Lower leg skin (tissue), 4 donors: ENCODE data around the gene SPC25. TPM values are rescaled to one million over a fixed set of nuclear protein-coding genes. Genes with fewer than 3 reads are reported as not detected.
"Not testable (repeated sequence)": the region's sequence is repeated elsewhere in the genome, so short reads cannot be mapped to it uniquely, and the experiment has no call there.

ENCODE experiments used
- DNase-seq, 2 donors: peaks; one replicate each; pipeline ENCODE4 v3.0.0-alpha.2; 2019; ENCODE audit warnings: low spot score in 2 of 2
- H3K4me3 ChIP-seq: fragments of 200-600 bp; sonication (generic); 2 replicates; pipeline ENCODE4 v1.5.1; 2017; ENCODE audit warnings: mild to moderate bottlenecking, low read depth; ENCODE audit not compliant: poor library complexity, severe bottlenecking
- POLR2A ChIP-seq, 2 donors: fragments of 450-650 bp; IDR thresholded peaks; one replicate each; pipeline ENCODE4 v1.6.1; 2016 to 2017; ENCODE audit warnings: antibody characterized with exemption in 2 of 2, mild to moderate bottlenecking in 1 of 2, moderate library complexity in 1 of 2
- WGBS, 2 donors: methylation state at CpG; one replicate each; pipeline ENCODE4 v1.1.5; 2018; 5-methylcytosine and 5-hydroxymethylcytosine counted together
- intact Hi-C: fragments of 100-400 bp; cut with DNase I; formaldehyde crosslinking; loops from one replicate; pipeline ENCODE4 v1.15.0; 2023; ENCODE audit warnings: low total_unique reads
- total RNA-seq, 4 donors: library from RNA; depleted of rRNA; stranded (reverse); fragments of >200 nt; gene quantifications; one replicate each; pipeline ENCODE4 v1.1.0, GENCODE V29; 2016
- TF ChIP-seq, protein P1 (sequence below), 3 donors: fragments of 450-650 bp; IDR thresholded peaks; one replicate each; pipeline ENCODE4 v1.5.1; 2016; ENCODE audit warnings: antibody characterized with exemption in 3 of 3, mild to moderate bottlenecking in 3 of 3, moderate library complexity in 2 of 3

SPC25 gene
- total RNA-seq, 4 donors from 2014 or later: 0.74 to 1.2 TPM; not detected in 2

DNA sequence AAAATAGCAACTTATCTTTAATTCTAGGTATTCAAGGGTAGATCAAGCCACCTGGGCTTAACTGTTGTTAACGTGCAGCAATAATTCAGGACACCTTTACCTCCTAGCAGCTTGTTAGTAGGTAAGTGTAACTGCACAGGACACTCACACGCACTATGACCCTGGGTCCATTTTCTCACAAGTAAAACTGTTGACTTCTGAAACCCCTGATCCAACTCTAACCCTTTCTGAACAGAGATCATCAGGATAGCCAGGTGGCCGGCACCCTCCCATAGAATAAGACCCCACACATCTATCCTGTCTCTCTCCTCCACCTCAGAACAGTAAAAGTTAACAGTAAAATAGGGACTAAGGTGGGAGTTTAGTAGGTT is 610 bp downstream of the SPC25 start:
- intact Hi-C loops: no loop called here
- no peak for DNase-seq
- WGBS, 2 donors: 26 to 43% methylated on average over 3 of the region's 3 CpGs
- TF ChIP-seq POLR2A (IDR thresholded peaks at IDR 0.05): no peak
- TF ChIP-seq, protein P1, sequence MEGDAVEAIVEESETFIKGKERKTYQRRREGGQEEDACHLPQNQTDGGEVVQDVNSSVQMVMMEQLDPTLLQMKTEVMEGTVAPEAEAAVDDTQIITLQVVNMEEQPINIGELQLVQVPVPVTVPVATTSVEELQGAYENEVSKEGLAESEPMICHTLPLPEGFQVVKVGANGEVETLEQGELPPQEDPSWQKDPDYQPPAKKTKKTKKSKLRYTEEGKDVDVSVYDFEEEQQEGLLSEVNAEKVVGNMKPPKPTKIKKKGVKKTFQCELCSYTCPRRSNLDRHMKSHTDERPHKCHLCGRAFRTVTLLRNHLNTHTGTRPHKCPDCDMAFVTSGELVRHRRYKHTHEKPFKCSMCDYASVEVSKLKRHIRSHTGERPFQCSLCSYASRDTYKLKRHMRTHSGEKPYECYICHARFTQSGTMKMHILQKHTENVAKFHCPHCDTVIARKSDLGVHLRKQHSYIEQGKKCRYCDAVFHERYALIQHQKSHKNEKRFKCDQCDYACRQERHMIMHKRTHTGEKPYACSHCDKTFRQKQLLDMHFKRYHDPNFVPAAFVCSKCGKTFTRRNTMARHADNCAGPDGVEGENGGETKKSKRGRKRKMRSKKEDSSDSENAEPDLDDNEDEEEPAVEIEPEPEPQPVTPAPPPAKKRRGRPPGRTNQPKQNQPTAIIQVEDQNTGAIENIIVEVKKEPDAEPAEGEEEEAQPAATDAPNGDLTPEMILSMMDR (IDR thresholded peaks at IDR 0.05): no peak
- no peak overlapping the region for H3K4me3 ChIP-seq

DNA sequence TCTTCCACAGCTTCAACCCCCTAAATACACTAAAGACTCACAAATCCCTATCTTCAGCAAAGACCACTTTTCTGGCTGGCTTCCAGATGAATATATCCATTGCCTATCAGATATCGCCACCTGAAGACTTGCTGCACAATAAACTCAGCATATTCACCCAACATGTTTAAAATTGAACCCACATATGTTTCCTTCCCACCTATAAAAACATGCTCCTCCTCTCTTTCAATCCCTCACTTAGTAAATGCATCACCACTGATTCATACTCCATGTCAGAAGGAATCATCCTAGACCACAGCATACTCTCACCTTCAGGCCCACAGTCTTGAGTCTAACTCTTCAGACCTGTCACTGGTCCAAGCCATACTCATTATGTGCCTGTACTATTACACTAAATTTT is 5.3 kb downstream of the SPC25 start:
- intact Hi-C loops: no loop called here
- TF ChIP-seq, protein P1 (IDR thresholded peaks at IDR 0.05): no peak
- TF ChIP-seq POLR2A (IDR thresholded peaks at IDR 0.05): no peak
- DNase-seq: no peak
- WGBS, 2 donors: 95 to 98% methylated on average over 1 of the region's 1 CpG
- H3K4me3 ChIP-seq: no peak overlapping the region

DNA sequence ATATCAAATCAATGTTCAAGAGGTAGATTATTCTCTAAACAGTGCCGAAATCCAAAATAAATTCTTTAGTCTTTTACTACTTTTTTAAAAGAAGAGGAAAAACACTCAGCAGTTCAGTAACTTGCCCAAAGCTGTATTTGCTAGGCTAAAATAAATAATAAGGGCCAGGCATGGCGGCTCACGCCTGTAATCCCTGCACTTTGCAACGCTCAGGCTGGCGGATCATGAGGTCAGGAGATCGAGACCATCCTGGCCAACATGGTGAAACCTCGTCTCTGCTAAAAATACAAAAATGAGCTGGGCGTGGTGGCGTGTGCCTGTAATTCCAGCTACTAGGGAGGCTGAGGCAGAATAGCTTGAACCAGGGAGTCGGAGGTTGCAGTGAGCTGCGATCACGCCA is 8.1 kb downstream of the SPC25 start:
- H3K4me3 ChIP-seq, DNase-seq, intact Hi-C loops: not testable (repeated sequence)
- 92 to 97% methylated on average over 12 of the region's 12 CpGs for WGBS, 2 donors

DNA sequence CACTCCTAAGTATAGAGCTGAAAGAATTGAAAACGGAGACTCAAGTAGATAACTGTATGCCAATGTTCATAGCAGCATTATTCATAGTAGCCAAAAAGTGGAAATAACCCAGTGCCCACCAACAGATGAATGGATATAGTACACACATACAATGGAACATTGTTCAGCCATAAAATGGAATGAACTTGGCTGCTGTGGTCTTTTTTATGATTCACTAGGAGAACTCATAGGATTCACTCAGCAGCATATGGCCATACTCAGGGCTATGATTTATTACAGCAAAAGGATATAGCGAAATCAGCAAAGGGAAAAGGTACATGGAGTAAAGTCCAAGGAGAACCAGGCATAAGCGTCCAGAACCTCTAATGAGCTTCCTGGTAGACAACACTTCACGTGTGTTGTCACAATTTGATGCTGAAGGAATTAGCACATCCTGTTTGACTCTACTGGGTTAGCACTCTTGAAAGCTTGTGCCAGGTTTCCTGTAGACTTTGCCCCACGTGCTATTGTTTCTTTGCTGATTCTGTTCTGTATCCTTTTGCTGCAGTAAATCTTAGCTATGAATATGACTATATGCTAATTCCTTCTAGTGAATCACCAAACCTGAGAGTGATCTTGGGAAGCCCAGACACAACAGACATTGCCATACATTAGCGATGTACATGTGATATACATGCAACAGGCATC is 15.7 kb downstream of the SPC25 start:
- DNase-seq: no peak
- intact Hi-C loops: no loop called here
- H3K4me3 ChIP-seq: no peak overlapping the region

DNA sequence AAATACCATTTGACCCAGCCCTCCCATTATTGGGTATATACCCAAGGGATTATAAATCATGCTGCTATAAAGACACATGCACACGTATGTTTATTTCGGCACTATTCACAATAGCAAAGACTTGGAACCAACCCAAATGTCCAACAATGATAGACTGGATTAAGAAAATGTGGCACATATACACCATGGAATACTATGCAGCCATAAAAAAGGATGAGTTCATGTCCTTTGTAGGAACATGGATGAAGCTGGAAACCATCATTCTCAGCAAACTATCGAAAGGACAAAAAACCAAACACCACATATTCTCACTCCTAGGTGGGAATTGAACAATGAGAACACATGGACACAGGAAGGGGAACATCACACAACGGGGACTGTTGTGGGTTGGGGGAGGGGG is 19.4 kb downstream of the SPC25 start:
- WGBS, 2 donors: 96 to 97% methylated on average over 4 of the region's 4 CpGs
- intact Hi-C loops, H3K4me3 ChIP-seq, DNase-seq: not testable (repeated sequence)

More for the DNA sequence above, 15.7 kb downstream of the SPC25 start:
- 89 to 90% methylated on average over 6 of the region's 6 CpGs for WGBS, 2 donors
- TF ChIP-seq POLR2A (IDR thresholded peaks at IDR 0.05): no peak
- TF ChIP-seq, protein P1 (IDR thresholded peaks at IDR 0.05): no peak

DNA sequence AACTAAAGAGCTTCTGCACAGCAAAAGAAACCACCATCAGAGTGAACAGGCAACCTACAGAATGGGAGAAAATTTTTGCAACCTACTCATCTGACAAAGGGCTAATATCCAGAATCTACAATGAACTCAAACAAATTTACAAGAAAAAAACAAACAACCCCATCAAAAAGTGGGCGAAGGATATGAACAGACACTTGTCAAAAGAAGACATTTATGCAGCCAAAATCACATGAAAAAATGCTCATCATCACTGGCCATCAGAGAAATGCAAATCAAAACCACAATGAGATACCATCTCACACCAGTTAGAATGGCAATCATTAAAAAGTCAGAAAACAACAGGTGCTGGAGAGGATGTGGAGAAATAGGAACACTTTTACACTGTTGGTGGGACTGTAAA is 19.9 kb downstream of the SPC25 start:
- WGBS, 2 donors: 100% methylated on average over 1 of the region's 1 CpG
- intact Hi-C loops, DNase-seq, H3K4me3 ChIP-seq: not testable (repeated sequence)

DNA sequence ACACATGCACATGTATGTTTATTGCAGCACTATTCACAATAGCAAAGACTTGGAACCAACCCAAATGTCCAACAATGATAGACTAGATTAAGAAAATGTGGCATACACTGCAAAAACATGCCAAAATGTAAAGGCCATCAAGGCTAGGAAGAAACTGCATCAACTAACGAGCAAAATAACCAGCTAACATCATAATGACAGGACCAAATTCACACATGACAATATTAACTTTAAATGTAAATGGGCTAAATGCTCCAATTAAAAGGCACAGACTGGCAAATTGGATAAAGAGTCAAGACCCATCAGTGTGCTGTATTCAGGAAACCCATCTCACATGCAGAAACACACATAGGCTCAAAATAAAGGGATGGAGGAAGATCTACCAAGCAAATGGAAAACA is 23.1 kb downstream of the SPC25 start:
- 97 to 100% methylated on average over 1 of the region's 1 CpG for WGBS, 2 donors
- intact Hi-C loops: not testable (repeated sequence)

DNA sequence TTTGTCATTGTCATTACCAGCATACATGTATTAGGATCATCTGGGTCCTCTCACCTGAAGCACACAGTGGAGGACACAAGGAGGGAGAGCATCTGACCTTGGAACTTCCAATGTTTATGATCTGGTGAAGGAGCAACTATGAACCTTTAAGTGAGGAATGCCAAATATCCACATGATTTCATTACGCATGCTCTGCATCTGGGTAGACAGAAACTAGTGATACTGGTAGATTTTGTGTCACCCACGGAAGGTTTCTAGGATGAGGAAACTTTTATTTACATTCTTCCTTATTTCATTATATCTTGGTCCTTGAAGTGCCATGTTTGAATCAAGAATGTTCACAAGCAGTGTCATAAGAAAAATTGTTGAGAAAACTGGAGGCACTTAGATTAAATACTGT is 32.1 kb downstream of the SPC25 start:
- no peak overlapping the region for H3K4me3 ChIP-seq
- WGBS, 2 donors: 96 to 99% methylated on average over 2 of the region's 2 CpGs
- no peak for TF ChIP-seq POLR2A (IDR thresholded peaks at IDR 0.05)
- TF ChIP-seq, protein P1 (IDR thresholded peaks at IDR 0.05): no peak
- intact Hi-C loops: no loop called here
- DNase-seq: no peak

More for the DNA sequence above, 23.1 kb downstream of the SPC25 start:
- not testable (repeated sequence) for H3K4me3 ChIP-seq, DNase-seq
